Measurements from ENCODE around the gene ANKDD1A.

Gene ANKDD1A

DNA sequence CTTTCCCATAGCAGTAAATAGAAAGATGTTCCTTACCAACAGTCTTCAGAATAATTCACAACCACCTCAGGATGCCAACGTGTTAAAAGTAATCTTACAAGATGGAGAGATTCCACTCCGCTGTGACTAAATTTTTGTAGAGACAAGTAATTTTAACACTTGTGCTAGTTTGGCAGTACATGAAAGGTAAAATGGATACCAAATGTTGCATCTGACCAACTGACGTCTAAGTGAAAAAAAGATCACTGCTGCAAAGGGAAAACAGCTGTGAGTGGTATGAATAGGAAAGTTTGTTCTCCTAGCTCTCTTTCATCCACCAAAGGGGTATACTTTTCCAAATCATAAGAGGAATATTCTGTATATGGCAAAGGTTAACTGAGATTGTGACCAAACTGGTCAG, 75.4 kb downstream of the ANKDD1A start:
- no peak overlapping the region for H3K27ac ChIP-seq
- TF ChIP-seq, protein P1, sequence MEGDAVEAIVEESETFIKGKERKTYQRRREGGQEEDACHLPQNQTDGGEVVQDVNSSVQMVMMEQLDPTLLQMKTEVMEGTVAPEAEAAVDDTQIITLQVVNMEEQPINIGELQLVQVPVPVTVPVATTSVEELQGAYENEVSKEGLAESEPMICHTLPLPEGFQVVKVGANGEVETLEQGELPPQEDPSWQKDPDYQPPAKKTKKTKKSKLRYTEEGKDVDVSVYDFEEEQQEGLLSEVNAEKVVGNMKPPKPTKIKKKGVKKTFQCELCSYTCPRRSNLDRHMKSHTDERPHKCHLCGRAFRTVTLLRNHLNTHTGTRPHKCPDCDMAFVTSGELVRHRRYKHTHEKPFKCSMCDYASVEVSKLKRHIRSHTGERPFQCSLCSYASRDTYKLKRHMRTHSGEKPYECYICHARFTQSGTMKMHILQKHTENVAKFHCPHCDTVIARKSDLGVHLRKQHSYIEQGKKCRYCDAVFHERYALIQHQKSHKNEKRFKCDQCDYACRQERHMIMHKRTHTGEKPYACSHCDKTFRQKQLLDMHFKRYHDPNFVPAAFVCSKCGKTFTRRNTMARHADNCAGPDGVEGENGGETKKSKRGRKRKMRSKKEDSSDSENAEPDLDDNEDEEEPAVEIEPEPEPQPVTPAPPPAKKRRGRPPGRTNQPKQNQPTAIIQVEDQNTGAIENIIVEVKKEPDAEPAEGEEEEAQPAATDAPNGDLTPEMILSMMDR (IDR thresholded peaks at IDR 0.05): no peak
- TF ChIP-seq ZFX (IDR thresholded peaks at IDR 0.05; ENCODE audit: borderline replicate concordance): no peak

DNA sequence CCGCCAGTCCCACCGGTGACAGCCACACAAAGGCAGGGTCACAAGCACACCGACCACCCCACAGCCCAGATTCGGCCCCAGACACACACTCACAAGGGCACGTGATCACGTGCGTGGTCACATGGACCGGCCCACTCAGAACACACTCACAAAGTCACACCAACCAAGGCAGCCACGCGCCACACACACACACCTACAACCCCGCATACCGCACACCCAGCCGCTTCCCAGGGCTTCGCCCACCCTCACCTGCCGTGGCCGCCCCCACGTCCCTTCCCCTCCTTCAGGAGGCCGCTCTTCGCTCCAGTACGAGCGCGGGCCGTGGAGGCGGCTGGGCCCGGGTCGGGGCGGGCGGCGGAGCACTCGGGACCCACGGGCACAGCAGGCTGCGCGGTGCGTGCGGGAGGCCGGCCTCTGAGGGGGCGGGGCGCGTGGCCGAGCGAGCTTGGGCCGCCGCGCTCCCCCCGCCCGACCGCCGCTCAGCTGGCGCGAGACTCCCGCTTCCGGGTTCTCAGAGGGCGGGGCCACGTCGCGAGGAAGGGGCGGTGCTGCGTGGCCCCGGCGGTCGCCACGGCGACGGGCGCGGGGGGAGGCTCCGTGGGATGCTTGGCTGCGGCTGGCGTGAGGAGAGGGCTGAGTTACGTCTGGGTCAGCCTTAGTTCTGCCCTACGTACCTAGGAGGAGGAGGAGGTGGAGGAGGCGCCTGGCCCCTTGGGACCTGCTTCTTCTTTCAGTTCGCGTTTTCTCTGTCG, 77.9 kb downstream of the ANKDD1A start, which contains the start of gene SPG21:
TSS of gene SPG21 (minus strand) at position 499 of the 752 bp plus-strand sequence. CDS start 6,345 bp downstream, outside the sequence.
- TF ChIP-seq ZFX (IDR thresholded peaks at IDR 0.05; ENCODE audit: borderline replicate concordance): no peak
- TF ChIP-seq, protein P1 (IDR thresholded peaks at IDR 0.05): no peak
- peak within 1 kb of the TSS; percentile 80 for H3K27ac ChIP-seq

DNA sequence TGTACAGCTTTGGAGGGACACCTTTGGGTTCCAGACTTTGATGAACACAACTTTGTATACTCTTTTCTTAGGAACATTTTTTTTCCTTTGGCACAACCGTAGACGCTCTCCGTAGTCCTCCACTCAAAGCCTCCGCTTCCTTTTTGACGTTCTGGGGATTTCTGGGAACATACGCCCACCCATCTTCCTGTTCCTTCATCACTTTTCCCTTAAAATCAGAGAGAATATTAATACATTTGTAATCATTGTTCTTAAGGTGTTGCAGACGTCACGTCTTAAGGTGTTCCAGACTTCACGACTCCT, 78.4 kb downstream of the ANKDD1A start:
- peak overlapping the region; percentile 80 for H3K27ac ChIP-seq
- no peak for TF ChIP-seq ZFX (IDR thresholded peaks at IDR 0.05; ENCODE audit: borderline replicate concordance)
- TF ChIP-seq, protein P1 (IDR thresholded peaks at IDR 0.05): no peak

DNA sequence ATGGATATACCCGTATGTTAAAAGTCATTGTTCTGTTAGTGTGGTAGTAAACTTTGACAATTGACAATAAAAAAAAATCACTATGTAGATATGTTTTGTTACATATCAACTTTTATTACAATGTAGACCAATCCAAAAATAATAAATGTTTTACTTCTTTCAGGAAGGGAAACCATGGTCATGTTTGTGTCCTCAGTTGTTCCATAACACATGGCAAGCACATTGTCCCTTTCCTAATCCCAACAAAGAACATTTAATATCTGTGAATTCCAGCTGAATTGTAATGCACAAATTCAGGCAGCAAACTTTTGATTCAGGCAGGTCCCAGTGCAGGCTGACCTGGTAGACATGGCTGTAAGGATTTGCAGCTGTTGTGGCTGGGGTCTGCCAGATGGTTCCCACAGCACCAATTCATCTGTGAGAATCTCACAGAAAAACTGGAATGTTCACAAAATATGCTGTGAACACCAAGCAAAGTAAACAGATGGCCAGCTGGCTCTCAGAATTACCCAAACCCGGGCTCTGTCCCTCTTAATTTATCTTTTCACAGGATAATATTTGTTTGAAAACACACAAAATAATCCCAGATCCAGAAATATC, 79.9 kb downstream of the ANKDD1A start:
- H3K27ac ChIP-seq: no peak overlapping the region
- TF ChIP-seq, protein P1 (IDR thresholded peaks at IDR 0.05): no peak
- no peak for TF ChIP-seq ZFX (IDR thresholded peaks at IDR 0.05; ENCODE audit: borderline replicate concordance)

DNA sequence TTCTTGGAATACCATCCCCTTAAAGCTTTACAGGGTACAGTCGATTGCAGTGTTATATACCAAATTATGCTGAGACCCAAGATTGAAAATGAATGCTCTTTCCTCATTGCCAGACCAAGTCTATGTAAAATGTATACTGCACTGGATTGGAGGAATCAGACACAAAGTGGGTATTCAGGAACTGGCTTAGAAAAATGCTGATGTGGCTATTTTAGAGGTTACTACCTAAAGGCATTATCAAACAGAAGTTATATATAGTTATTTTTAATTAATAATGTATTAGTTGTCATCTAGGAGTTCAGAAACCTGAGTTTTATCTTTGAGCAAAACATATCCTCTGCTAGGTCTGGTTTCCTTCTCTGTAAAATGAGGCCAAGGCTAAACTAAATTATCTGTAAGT, 81.6 kb downstream of the ANKDD1A start:
- no peak overlapping the region for H3K27ac ChIP-seq
- no peak for TF ChIP-seq ZFX (IDR thresholded peaks at IDR 0.05; ENCODE audit: borderline replicate concordance)
- TF ChIP-seq, protein P1 (IDR thresholded peaks at IDR 0.05): no peak

DNA sequence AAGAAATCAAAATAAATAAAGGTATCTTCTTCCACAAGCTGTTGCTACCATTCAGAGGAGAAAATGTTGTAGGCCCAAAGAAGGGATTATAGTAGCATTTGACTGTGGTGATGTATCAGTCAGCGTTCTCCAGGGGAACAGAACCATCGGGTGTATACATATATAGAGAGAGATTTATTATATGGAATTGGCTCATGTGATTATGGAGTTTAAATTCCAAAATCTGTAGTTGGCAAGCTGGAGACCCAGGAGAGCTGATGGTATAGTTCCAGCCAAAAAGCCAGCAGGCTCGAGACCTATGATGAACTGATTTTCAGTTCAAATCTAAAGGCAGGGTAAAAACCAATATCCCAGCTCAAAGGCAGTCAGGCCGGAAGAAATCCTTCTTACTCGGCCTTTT, 85.4 kb downstream of the ANKDD1A start:
- TF ChIP-seq ZFX (IDR thresholded peaks at IDR 0.05; ENCODE audit: borderline replicate concordance): no peak
- TF ChIP-seq, protein P1 (IDR thresholded peaks at IDR 0.05): no peak
- H3K27ac ChIP-seq: no peak overlapping the region

DNA sequence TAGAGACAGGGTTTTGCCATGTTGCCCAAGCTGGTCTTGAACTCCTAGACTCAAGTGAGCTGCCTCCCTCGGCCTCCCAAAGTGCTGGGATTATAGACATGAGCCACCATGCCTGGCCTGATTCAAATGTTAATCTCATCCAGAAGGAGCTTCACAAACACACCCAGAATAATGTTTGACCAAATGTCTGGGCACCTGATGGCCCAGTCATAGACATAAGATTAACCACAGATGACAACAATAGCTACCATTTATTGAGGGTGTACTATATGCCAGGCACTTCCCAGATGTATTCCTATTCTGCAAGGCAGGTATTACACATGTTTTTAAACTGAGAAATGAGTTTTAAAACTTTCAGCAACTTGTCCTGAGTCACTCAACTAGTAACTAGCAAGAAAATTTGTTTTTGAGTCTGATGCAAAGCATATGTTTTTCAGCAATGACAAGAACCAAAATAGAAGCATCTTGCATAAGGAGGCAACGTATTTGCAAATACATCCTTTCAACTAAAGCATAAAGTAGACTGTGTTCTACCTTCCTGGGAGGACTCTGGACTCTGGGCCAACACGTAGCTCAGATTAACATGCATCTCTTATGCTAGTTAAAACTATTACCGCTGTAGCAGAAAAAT, 86.2 kb downstream of the ANKDD1A start:
- TF ChIP-seq, protein P1 (IDR thresholded peaks at IDR 0.05): no peak
- TF ChIP-seq ZFX (IDR thresholded peaks at IDR 0.05; ENCODE audit: borderline replicate concordance): no peak
- H3K27ac ChIP-seq: no peak overlapping the region
